Measurements from ENCODE around the gene PPARA.
A peak's percentile ranks its signal among the peaks of the same experiment; 100 is the strongest.

The PPARA gene

DNA sequence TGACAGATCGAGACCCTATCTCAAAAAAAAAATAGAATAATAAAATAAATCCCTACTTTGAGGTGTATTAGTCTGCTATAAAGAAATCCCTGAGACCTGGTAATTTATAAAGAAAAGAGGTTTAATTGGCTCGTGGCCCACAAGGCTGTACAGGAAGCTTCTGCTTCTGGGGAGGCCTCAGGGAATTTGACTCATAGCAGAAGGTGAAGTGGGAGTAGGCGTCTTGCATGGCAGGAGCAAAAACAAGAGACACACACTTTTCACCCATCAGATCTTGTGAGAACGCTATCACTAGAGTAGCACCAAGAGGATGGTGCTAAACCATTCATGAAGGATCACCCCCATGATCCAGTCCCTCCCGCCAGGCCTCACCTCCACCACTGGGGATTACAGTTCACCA is 70.6 kb downstream of the PPARA start:
- no peak for DNase-seq

DNA sequence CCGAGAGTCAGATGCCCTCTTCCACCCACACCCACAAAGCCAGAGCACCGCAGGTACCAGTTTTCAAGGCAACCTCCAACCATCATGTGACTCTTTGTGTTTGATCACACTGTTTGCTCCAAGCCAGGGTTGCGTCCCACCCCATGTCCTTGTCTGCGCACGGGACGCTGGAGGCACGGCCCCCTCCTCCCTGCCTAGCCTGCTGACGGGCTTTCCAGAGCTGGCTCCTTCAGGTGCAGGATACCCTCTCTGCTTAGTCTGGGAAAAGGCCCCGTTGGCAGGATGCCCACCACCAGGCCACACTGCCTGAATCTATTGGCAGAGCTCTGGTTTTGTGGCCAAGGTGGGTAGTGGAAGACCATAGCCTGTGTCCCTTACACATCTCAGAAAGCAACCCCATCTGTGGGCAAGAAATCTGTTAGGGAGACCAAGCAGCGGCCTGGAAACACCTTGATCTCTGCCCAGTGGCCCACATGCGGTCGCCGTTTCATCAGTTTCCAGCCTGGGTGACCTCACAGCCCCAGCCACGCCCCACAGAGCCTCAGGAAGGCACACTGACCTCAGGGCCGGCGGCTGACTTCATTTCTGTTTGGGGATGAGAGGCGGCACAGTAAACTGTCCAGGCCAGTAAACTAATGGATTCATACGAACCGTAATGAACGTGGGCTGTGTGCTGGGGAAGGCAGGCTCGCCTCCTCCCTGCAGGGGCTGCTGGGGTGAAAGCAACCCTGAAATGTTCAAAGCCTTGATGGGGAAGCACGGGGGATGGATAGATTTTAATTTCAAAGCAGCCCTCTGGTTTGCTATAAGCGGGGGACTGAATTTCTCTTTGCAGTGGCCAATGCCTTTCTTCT is 73.9 kb downstream of the PPARA start:
- no peak for DNase-seq

GRCh38 chr22:46224898-46225290 is 74.6 kb downstream of the PPARA start:
- DNase-seq = no peak

GRCh38 chr22:46225631-46226030 is 75.3 kb downstream of the PPARA start:
- DNase-seq = no peak

- no peak for DNase-seq
Observed at GRCh38 chr22:46226577-46226976, 76.3 kb downstream of the PPARA start.

DNA sequence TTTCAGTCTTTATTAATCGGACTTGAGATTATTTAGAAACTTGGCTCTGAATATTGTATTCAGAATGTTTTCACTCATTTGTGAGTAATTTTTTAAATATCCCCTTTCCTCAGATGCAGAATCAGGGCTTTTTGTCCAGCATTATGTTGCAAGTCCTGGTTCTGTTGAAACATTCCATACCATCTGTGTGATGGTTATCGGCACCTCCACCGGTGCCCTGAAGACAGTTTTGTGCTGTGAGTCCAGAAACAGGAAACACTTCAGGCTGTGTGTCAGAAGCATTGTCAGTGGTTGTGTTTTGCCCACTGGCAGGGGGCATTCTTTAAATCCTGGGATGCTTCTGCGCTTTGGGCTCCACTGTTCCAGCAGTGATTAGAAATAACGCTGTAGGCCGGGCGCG is 79.4 kb downstream of the PPARA start:
- no peak for DNase-seq

DNA sequence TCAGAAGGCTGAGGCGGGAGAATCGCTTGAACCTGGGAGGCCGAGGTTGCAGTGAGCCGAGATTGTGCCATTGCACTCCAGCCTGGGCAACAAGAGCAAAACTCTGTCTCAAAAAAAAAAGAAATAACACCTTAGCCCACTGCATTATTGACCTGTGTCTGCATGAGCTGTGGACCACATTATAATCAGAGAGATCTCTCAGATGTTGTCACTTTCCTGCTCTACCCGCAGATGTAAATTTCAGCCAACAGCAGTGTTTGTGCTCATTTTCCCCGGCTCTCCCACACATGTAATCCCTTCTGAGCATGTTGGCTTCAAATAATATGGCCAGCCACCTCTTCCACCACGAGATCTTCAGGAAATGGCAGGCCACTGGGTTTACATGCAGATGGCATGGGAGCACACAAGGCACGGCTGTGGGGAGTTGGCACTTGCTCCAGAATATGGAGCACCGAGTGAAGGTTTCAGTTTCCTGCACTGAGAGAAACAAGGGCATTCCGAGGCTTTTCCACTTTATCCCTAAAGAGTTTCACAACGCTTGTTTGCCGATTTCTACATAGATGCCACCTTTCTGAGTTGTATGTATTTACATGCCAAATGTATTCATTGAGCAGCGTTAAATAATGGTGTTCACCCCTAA is 80.1 kb downstream of the PPARA start:
- DNase-seq = no peak

- DNase-seq = no peak
Observed at GRCh38 chr22:46233231-46233630, 82.9 kb downstream of the PPARA start.

GRCh38 chr22:46234969-46235368 is 84.6 kb downstream of the PPARA start:
- no peak for DNase-seq

- no peak for DNase-seq
Observed at GRCh38 chr22:46237453-46238124, 87.3 kb downstream of the PPARA start.

DNA sequence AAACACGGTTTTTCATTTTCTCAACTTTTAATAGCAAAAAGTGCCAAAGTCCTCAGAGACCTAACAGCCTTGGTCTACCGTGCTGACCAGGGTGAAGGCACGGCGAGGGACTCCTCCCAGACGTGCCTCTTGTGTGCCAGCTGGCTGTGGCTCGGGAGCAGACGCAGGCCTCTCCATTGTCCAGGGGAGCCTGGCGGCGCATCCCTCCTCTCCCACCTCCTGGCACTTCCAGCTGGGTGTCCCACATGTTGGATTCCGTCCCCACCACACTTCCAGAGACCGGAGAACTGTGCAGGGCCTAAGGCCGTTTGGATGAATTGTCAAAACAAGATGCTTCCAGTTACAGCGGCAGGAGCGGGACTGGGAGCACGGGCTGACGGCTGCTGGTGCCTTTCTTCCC is 88.2 kb downstream of the PPARA start:
- DNase-seq = no peak

- no peak for DNase-seq
Observed at GRCh38 chr22:46239261-46240048, 89.1 kb downstream of the PPARA start.

DNA sequence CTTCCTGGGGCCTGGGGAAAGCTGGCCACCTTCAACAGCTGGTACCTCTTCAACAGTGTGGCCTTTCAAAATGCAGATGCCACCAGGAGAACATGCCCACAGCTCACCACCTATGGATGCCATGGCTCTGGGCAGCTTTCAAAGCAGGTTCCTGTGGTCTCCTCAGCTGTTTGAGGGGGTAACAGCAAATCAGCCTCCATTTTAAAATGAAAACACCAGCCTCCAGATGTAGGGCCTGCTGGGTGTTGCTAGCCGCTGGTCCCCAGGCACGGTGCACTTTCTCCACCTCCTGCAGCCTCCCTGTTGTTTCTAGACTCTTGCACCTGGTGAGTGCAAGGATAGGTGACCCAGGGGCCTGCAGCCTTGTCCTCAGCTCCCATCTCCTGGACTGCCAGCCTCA is 89.7 kb downstream of the PPARA start:
- no peak for DNase-seq

GRCh38 chr22:46240506-46240905 is 90.2 kb downstream of the PPARA start:
- no peak for DNase-seq

DNA sequence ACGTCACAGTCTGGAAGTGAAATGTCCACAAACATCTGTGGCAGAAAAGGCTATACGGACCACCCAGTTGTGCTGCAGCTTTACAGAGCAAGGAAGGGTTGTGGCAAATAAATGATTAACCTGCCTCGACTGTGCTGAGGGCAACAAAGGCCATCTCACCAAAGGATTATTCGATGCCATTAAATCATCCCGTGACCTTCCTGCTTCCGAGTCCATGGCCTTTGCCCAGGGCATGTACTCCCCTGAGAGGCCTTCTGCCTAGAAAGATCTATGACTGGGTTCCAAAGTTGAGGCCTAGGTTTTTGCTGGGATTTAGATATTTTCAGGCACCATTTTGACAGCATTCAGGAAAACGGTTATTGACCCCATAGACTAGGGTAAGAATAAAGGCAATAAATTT is 90.6 kb downstream of the PPARA start:
- no peak for DNase-seq

GRCh38 chr22:46241396-46242007 is 91.2 kb downstream of the PPARA start:
- DNase-seq = no peak

GRCh38 chr22:46242076-46242475 is 91.8 kb downstream of the PPARA start:
- no peak for DNase-seq

GRCh38 chr22:46244771-46245170 is 94.4 kb downstream of the PPARA start:
- no peak for DNase-seq

DNA sequence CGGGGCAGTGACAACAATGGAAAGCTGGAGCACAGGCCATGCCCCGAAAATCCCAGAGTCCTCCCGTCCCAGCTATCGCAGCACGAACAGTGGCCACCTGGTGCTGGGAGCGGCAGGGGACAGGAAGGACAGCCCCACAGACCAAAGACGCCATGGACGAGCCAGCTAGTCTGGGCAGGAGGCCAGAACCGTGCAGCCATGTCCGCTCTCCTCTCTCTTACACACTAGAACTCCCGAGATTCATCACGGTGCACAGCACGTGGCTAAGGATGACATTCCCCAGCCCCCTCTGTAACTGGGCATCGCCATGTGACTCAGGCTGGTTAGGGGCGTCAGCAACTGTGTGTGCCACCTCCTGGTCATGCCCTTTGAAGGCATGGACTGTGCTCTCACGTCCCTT is 95.2 kb downstream of the PPARA start:
- DNase-seq = peak; percentile 61

GRCh38 chr22:46246178-46246577 is 95.9 kb downstream of the PPARA start:
- DNase-seq = no peak

- DNase-seq = no peak
Observed at GRCh38 chr22:46247443-46247975, 97.2 kb downstream of the PPARA start.

- peak; percentile 92 for DNase-seq
Observed at GRCh38 chr22:46250035-46250782, 99.9 kb downstream of the PPARA start, which contains the start of gene CDPF1. Gene CDPF1, minus strand, starts transcription at chr22:46250293. Its CDS starts 2,009 bp downstream, at chr22:46248284.

All from right forelimb (tissue), 1 donor.